Activated T-cell treated with anti-CD3 and anti-CD28 coated beads, Interleukin-2, amount 50 U/mL, for 72 hours (primary cell): ENCODE data around the gene RBM20. TPM values are rescaled to one million over a fixed set of nuclear protein-coding genes. Genes with fewer than 3 reads are reported as not detected.

Source experiments
- total RNA-seq, 2 donors: library from RNA; stranded (reverse); gene quantifications; one replicate each; pipeline ENCODE4 v1.2.3, GENCODE V29; 2022

The RBM20 gene
- total RNA-seq, 2 donors from 2014 or later = 0.37 to 0.72 TPM

Other genes starting within 250 kb of the RBM20 start
- gene DUSP5, start 146.4 kb upstream of the RBM20 start, total RNA-seq = 100 to 1,000 TPM; 122 to 242 TPM
- gene SMC3, start 76.6 kb upstream of the RBM20 start, total RNA-seq = 10 to 100 TPM; 79.7 to 85.6 TPM
- gene PDCD4, start 227.6 kb downstream of the RBM20 start, total RNA-seq = 100 to 1,000 TPM; 340 to 386 TPM